ENCODE measurements around the gene RBM4B.

The RBM4B gene

GRCh38 chr11:66723693-66724092 lies 46.0 kb upstream of the RBM4B start:
- Histone ChIP-seq H2AFZ (ENCODE audit: low read length) (no peak overlapping the region), H3K9ac (ENCODE audit: low read length) (no peak overlapping the region), H3K9me2 (ENCODE audit: low read depth, low read length) (no peaks in the 10 kb centered on the region), H3K27ac (ENCODE audit: low read depth, low read length, poor library complexity, severe bottlenecking) (no peak overlapping the region), H3K4me2 (ENCODE audit: low read length) (no peak overlapping the region), H3K9me3 (ENCODE audit: low read length) (no peaks in the 10 kb centered on the region), H3K27me3 (ENCODE audit: insufficient read depth, low read length) (no peaks in the 10 kb centered on the region), H3K4me3 (ENCODE audit: low read depth, low read length, poor library complexity, severe bottlenecking) (no peak overlapping the region), H3K36me3 (ENCODE audit: insufficient read depth, low read length) (peaks cover 11% of the 10 kb centered on the region), H4K20me1 (ENCODE audit: insufficient read depth, low read length) (no peaks in the 10 kb centered on the region), H3F3A (ENCODE audit: insufficient read depth, low read length) (no peaks in the 10 kb centered on the region), H3K79me2 (ENCODE audit: insufficient read depth, low read length) (no peaks in the 10 kb centered on the region), H3K4me1 (ENCODE audit: insufficient read depth, low read length, severe bottlenecking) (peaks cover 38% of the 10 kb centered on the region)
- TF ChIP-seq, protein P1, sequence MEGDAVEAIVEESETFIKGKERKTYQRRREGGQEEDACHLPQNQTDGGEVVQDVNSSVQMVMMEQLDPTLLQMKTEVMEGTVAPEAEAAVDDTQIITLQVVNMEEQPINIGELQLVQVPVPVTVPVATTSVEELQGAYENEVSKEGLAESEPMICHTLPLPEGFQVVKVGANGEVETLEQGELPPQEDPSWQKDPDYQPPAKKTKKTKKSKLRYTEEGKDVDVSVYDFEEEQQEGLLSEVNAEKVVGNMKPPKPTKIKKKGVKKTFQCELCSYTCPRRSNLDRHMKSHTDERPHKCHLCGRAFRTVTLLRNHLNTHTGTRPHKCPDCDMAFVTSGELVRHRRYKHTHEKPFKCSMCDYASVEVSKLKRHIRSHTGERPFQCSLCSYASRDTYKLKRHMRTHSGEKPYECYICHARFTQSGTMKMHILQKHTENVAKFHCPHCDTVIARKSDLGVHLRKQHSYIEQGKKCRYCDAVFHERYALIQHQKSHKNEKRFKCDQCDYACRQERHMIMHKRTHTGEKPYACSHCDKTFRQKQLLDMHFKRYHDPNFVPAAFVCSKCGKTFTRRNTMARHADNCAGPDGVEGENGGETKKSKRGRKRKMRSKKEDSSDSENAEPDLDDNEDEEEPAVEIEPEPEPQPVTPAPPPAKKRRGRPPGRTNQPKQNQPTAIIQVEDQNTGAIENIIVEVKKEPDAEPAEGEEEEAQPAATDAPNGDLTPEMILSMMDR (IDR thresholded peaks at IDR 0.05; ENCODE audit: low read length) = no peak
- TF ChIP-seq EZH2 (IDR thresholded peaks at IDR 0.05; ENCODE audit: borderline replicate concordance, low read length) = no peak

DNA sequence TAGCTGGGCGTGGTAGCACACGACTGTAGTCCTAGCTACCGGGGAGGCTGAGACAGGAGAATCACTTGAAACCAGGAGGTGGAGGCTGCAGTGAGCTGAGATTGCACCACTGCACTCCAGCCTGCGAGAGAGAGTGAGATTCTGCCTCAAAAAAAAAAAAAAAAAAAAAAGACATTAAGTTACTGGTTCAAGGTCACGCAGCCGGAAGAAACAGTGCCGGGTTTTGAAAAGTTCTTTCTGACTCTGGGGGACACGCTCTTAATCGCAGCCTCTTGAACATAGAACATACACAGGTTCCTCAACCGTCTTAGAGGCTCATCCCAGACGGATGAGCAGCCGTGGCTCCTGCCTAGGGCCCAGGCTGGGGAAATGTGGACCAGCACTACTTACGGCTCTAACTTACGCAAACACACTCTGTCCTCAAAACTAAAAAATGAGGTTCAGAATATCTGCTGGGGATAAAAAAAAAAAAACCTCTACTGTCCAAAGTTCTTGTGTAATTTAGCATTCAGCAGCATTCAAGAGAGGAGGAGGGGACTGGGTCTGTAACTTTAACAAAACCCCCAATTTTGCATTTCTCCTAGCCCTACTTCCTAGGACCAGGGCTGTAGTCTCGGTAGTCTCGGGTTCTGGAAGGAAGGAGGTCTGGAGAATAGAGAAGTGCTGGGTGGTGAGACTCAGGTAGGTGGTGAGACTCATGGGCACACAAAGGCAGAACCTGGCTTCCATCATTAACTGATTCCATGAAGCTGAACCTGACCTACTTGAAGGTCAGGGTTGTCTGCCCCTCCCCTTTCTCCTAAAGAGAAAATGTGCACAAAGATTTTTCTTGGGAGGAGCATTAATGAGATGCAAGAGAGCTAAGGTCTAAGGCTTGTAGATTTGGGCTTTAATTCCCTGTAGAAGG lies 45.3 kb upstream of the RBM4B start:
- H4K20me1 ChIP-seq (ENCODE audit: insufficient read depth, low read length) = no peaks in the 10 kb centered on the region
- H3K4me2 ChIP-seq (ENCODE audit: low read length) = no peak overlapping the region

DNA sequence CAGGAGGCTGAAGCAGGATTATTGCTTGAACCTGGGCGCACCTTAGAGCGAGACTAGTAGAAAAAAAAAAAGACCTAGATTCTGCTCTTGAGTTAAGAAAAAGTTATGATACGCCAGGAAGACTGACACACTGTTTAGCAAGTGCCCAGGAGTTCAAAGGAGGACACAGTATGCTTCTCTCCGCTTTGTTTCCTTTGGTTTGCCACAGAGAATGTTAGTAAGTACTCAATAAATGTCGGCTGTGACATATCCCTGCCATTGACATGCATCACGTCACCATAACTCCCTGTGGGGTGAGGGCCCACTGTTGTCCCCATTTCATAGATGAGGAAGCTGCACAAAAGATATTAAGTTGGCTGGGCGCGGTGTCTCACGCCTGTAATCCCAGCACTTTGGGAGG lies 44.3 kb upstream of the RBM4B start:
- no peak overlapping the region for H3K4me2 ChIP-seq (ENCODE audit: low read length)
- TF ChIP-seq, protein P1 (IDR thresholded peaks at IDR 0.05; ENCODE audit: low read length) = no peak
- TF ChIP-seq EZH2 (IDR thresholded peaks at IDR 0.05; ENCODE audit: borderline replicate concordance, low read length) = no peak

More for the DNA sequence above, 45.3 kb upstream of the RBM4B start:
- Histone ChIP-seq H3K4me1 (ENCODE audit: insufficient read depth, low read length, severe bottlenecking) (peaks cover 35% of the 10 kb centered on the region), H3K27me3 (ENCODE audit: insufficient read depth, low read length) (no peaks in the 10 kb centered on the region), H3K9ac (ENCODE audit: low read length) (no peak overlapping the region), H3K36me3 (ENCODE audit: insufficient read depth, low read length) (peaks cover 11% of the 10 kb centered on the region), H3K9me2 (ENCODE audit: low read depth, low read length) (no peaks in the 10 kb centered on the region), H3K4me3 (ENCODE audit: low read depth, low read length, poor library complexity, severe bottlenecking) (no peak overlapping the region), H3K27ac (ENCODE audit: low read depth, low read length, poor library complexity, severe bottlenecking) (no peak overlapping the region), H2AFZ (ENCODE audit: low read length) (no peak overlapping the region), H3F3A (ENCODE audit: insufficient read depth, low read length) (no peaks in the 10 kb centered on the region), H3K79me2 (ENCODE audit: insufficient read depth, low read length) (no peaks in the 10 kb centered on the region), H3K9me3 (ENCODE audit: low read length) (no peaks in the 10 kb centered on the region)
- TF ChIP-seq, protein P1 (IDR thresholded peaks at IDR 0.05; ENCODE audit: low read length) = no peak
- no peak for TF ChIP-seq EZH2 (IDR thresholded peaks at IDR 0.05; ENCODE audit: borderline replicate concordance, low read length)

More for the DNA sequence above, 44.3 kb upstream of the RBM4B start:
- H3K4me3 ChIP-seq (ENCODE audit: low read depth, low read length, poor library complexity, severe bottlenecking) = no peak overlapping the region
- H3K36me3 ChIP-seq (ENCODE audit: insufficient read depth, low read length) = peaks cover 11% of the 10 kb centered on the region
- no peak overlapping the region for H2AFZ ChIP-seq (ENCODE audit: low read length)
- no peaks in the 10 kb centered on the region for H3K27me3 ChIP-seq (ENCODE audit: insufficient read depth, low read length)
- no peak overlapping the region for H3K9ac ChIP-seq (ENCODE audit: low read length)
- no peaks in the 10 kb centered on the region for H3F3A ChIP-seq (ENCODE audit: insufficient read depth, low read length)
- no peaks in the 10 kb centered on the region for H3K9me3 ChIP-seq (ENCODE audit: low read length)
- no peaks in the 10 kb centered on the region for H3K9me2 ChIP-seq (ENCODE audit: low read depth, low read length)
- no peaks in the 10 kb centered on the region for H4K20me1 ChIP-seq (ENCODE audit: insufficient read depth, low read length)
- H3K79me2 ChIP-seq (ENCODE audit: insufficient read depth, low read length) = no peaks in the 10 kb centered on the region
- H3K4me1 ChIP-seq (ENCODE audit: insufficient read depth, low read length, severe bottlenecking) = peaks cover 31% of the 10 kb centered on the region
- no peak overlapping the region for H3K27ac ChIP-seq (ENCODE audit: low read depth, low read length, poor library complexity, severe bottlenecking)

All from OCI-LY1 (cell line).